K562 (cell line): Measurements from ENCODE around the gene EEFSEC. TPM values are rescaled to one million over a fixed set of nuclear protein-coding genes. Genes with fewer than 3 reads are reported as not detected.
A peak's percentile ranks its signal among the peaks of the same experiment; 100 is the strongest.

Experiments
- ATF4 ChIP-seq: fragments of 450-650 bp; formaldehyde crosslinking; IDR thresholded peaks from 2 replicates; pipeline ENCODE4 v1.4.0; 2022; ENCODE audit warnings: mild to moderate bottlenecking, moderate library complexity
- BRD4 ChIP-seq: fragments of 200-600 bp; sonication (generic); IDR thresholded peaks from 2 replicates; pipeline ENCODE4 v1.6.1; 2017; ENCODE audit warnings: inconsistent platforms
- E2F6 ChIP-seq, 2 experiments: IDR thresholded peaks; 2 replicates each; pipeline ENCODE4 v1.6.1; 2011; ENCODE audit warnings: borderline replicate concordance in 1 of 2, control low read depth in 1 of 2, low read depth in 1 of 2, low read length in 1 of 2, mild to moderate bottlenecking in 1 of 2, mixed read lengths in 1 of 2, moderate library complexity in 1 of 2; ENCODE audit not compliant: insufficient read depth in 1 of 2, insufficient read length in 1 of 2, poor library complexity in 1 of 2, severe bottlenecking in 1 of 2; ENCODE audit errors: extremely low read depth in 1 of 2
- GABPA ChIP-seq: fragments of 200-800 bp; sonication (Bioruptor generic); conservative IDR thresholded peaks from 2 replicates; pipeline ENCODE4 v1.6.1; 2016; ENCODE audit warnings: low read depth, missing genetic modification characterization, missing compliant biosample characterization
- MAFG ChIP-seq: fragments of 450-650 bp; conservative IDR thresholded peaks from 2 replicates; pipeline ENCODE4 v1.6.1; 2016; ENCODE audit warnings: missing genetic modification characterization, missing compliant biosample characterization
- SMARCC2 ChIP-seq: fragments of 450-650 bp; IDR thresholded peaks from 2 replicates; pipeline ENCODE4 v1.6.1; 2017; ENCODE audit warnings: antibody characterized with exemption, moderate library complexity, mild to moderate bottlenecking, low read depth
- SREBF2 ChIP-seq: sonication (generic); formaldehyde crosslinking; IDR thresholded peaks from 2 replicates; pipeline ENCODE4 v1.4.0; 2020; ENCODE audit warnings: mild to moderate bottlenecking, missing genetic modification reagents
- polyA plus RNA-seq, 8 experiments: library from polyadenylated mRNA; depleted of rRNA in 4 of 8; stranded (reverse) in 5 of 8; unstranded in 3 of 8; fragments of >200 nt; fragmentation: Nextera tagmentation in 2 of 8; fragmentation: Illumina TruSeq in 1 of 8; extraction: Ambion mirVana in 2 of 8; extraction: Trizol in 1 of 8; gene quantifications; 2 replicates each; pipeline versions ENCODE4 v1.2.1 to v1.2.3, GENCODE V29; 2011 to 2014; ENCODE audit warnings: inconsistent platforms in 1 of 8, missing spikeins in 1 of 8
- total RNA-seq, 7 experiments: library from RNA; depleted of rRNA in 6 of 7; stranded (reverse); fragments of >200 nt in 6 of 7; fragmentation: Illumina TruSeq in 2 of 7; extraction: Trizol in 2 of 7; gene quantifications; 2 replicates each; pipeline versions ENCODE4 v1.2.1 to v1.2.3, GENCODE V29; 2011 to 2021; ENCODE audit warnings: low replicate concordance in 1 of 7

Gene EEFSEC
- total and polyA plus RNA-seq, 9 of the 15 experiments (the other 6 are each of a cell fraction or from before 2014, with no cell fraction given) = 0.35 to 11.8 (median 7.7) TPM

GRCh38 chr3:128432301-128432970 lies 279.2 kb downstream of the EEFSEC start (continued):
- TF ChIP-seq E2F6 (IDR thresholded peaks at IDR 0.05; ENCODE audit: borderline replicate concordance in 1 of 2, extremely low read depth in 1 of 2, insufficient read depth in 1 of 2, insufficient read length in 1 of 2, low read depth in 1 of 2, low read length in 1 of 2, poor library complexity in 1 of 2, severe bottlenecking in 1 of 2) (peak in 1 of 2 experiments; percentile 7), BRD4 (no peak), SREBF2 (CRISPR knock-in tag) (no peak), ATF4 (CRISPR knock-in tag) (no peak), MAFG (tag) (no peak), GABPA (no peak), SMARCC2 (no peak)
